Breast epithelium (tissue), 4 donors: ENCODE results near the gene NCR2. TPM values are rescaled to one million over a fixed set of nuclear protein-coding genes. Genes with fewer than 3 reads are reported as not detected.

Experiments used
- DNase-seq, 2 donors: peaks; one replicate each; pipeline ENCODE4 v3.0.0-alpha.2; 2019; ENCODE audit warnings: low spot score in 2 of 2
- H3K27ac ChIP-seq, 2 donors: fragments of 200-600 bp; sonication (generic) in 1 of 2; one replicate each; pipeline ENCODE4 v1.5.1; 2016 to 2019; ENCODE audit warnings: mild to moderate bottlenecking in 1 of 2
- H3K27me3 ChIP-seq, 2 donors: fragments of 200-600 bp; sonication (generic) in 1 of 2; one replicate each; pipeline versions ENCODE4 v1.5.1 to v1.6.0; 2017 to 2019; ENCODE audit warnings: control low read depth in 1 of 2, mild to moderate bottlenecking in 1 of 2
- H3K36me3 ChIP-seq: fragments of 200-600 bp; one replicate; pipeline ENCODE4 v1.5.1; 2019
- H3K4me1 ChIP-seq, 2 donors: fragments of 200-600 bp; sonication (generic); one replicate each; pipeline ENCODE4 v1.5.1; 2016 to 2019; ENCODE audit warnings: control low read depth in 1 of 2
- H3K4me3 ChIP-seq, 3 donors: fragments of 200-600 bp; sonication (generic); 1 replicate in 2 of 3; 2 replicates in 1 of 3; pipeline ENCODE4 v1.5.1; 2016 to 2019; ENCODE audit warnings: mild to moderate bottlenecking in 3 of 3, moderate library complexity in 2 of 3
- H3K9me3 ChIP-seq, 2 donors: fragments of 200-600 bp; sonication (generic) in 1 of 2; one replicate each; pipeline ENCODE4 v1.5.1; 2016 to 2019; ENCODE audit warnings: control low read depth in 1 of 2
- CTCF ChIP-seq, 3 donors: fragments of 450-650 bp; IDR thresholded peaks; one replicate each; pipeline ENCODE4 v1.5.1; 2016 to 2017; ENCODE audit warnings: antibody characterized with exemption in 3 of 3, mild to moderate bottlenecking in 3 of 3, moderate library complexity in 3 of 3
- POLR2A ChIP-seq: fragments of 450-650 bp; IDR thresholded peaks from one replicate; pipeline ENCODE4 v1.6.1; 2016; ENCODE audit warnings: antibody characterized with exemption, mild to moderate bottlenecking, moderate library complexity
- POLR2AphosphoS5 ChIP-seq, 3 donors: sonication (generic); formaldehyde crosslinking; IDR thresholded peaks; one replicate each; pipeline ENCODE4 v1.6.1; 2017; ENCODE audit warnings: antibody characterized with exemption in 3 of 3
- intact Hi-C: fragments of 100-400 bp; cut with DNase I; formaldehyde crosslinking; loops from one replicate; pipeline ENCODE4 v1.15.1; 2023; ENCODE audit warnings: low total_unique reads
- total RNA-seq, 3 donors: library from RNA; depleted of rRNA; stranded (reverse); fragments of >200 nt; gene quantifications; one replicate each; pipeline ENCODE4 v1.1.0, GENCODE V29; 2016

NCR2 gene
- total RNA-seq, 3 donors from 2014 or later = not detected

GRCh38 chr6:41335943-41336342 is 535 bp downstream of the NCR2 start:
- H3K9me3 ChIP-seq = no peaks in the 10 kb centered on the region
- intact Hi-C loops = loop anchor here (10.0 kb wide), 1 partner anchor 501 kb away; no protein-coding TSS in a partner anchor
- H3K27me3 ChIP-seq = no peaks in the 10 kb centered on the region
- no peaks in the 10 kb centered on the region for H3K36me3 ChIP-seq
- H3K27ac ChIP-seq = no peak overlapping the region
- H3K4me3 ChIP-seq = no peak overlapping the region
- no peak for TF ChIP-seq CTCF (IDR thresholded peaks at IDR 0.05)
- no peak for TF ChIP-seq POLR2AphosphoS5 (IDR thresholded peaks at IDR 0.05)
- no peak for TF ChIP-seq POLR2A
- no peaks in the 10 kb centered on the region for H3K4me1 ChIP-seq
- no peak for DNase-seq

- H3K4me1 ChIP-seq = no peaks in the 10 kb centered on the region
- H3K4me3 ChIP-seq = no peak overlapping the region
- no peaks in the 10 kb centered on the region for H3K27me3 ChIP-seq
- no peak overlapping the region for H3K27ac ChIP-seq
- no peak for DNase-seq
- TF ChIP-seq CTCF (IDR thresholded peaks at IDR 0.05) = no peak
- TF ChIP-seq POLR2A = no peak
- TF ChIP-seq POLR2AphosphoS5 (IDR thresholded peaks at IDR 0.05) = no peak
- H3K36me3 ChIP-seq = no peaks in the 10 kb centered on the region
- H3K9me3 ChIP-seq = no peaks in the 10 kb centered on the region
- intact Hi-C loops = loop anchor here (10.0 kb wide), 1 partner anchor 502 kb away; no protein-coding TSS in a partner anchor
These were observed 1.4 kb downstream of the NCR2 start for GRCh38 chr6:41336824-41337223.

DNA sequence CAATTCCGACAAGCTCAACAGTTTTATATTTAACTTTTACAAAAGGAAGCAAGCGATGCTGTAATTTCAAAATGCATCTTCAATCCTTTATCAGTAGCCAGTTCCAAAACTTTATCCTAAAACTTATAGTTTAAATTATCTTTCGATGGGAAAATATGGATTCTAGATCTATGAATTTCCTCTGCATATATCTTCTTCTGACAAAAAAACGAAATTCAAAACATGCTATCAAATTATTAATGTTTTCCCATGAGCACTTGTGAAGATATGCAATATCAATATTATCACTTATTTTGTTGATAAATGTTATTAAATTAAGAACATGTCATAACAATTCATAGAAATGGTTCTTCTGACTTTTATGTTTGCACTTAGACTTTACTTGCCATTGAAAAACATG is 2.3 kb downstream of the NCR2 start:
- H3K36me3 ChIP-seq = no peaks in the 10 kb centered on the region
- TF ChIP-seq POLR2A = no peak
- no peak for TF ChIP-seq CTCF (IDR thresholded peaks at IDR 0.05)
- TF ChIP-seq POLR2AphosphoS5 (IDR thresholded peaks at IDR 0.05) = no peak
- no peaks in the 10 kb centered on the region for H3K9me3 ChIP-seq
- DNase-seq = no peak
- intact Hi-C loops = loop anchor here (10.0 kb wide), 1 partner anchor 503 kb away; no protein-coding TSS in a partner anchor
- H3K4me1 ChIP-seq = no peaks in the 10 kb centered on the region
- H3K27me3 ChIP-seq = peaks cover 0 to 2% of the 10 kb centered on the region in 2 donors
- no peak overlapping the region for H3K4me3 ChIP-seq
- no peak overlapping the region for H3K27ac ChIP-seq

DNA sequence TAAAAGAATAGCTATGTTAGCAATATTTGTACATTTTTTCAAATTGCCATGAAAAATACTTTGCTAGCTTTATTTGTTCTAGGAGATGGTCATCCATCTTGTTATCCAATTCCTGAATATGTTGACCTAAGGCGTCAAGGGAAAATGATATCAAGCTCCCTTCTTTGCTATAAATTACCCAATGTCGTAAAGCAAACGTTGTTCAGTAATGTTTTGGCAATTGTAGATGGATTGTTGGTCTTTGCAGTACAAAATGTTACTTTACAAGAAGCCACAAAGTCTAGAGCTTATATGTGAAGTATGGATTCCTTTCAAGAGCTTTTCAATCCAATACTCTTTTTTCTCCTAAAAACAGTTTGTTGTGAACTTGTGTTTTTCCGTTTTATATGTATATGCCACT is 3.3 kb downstream of the NCR2 start:
- Histone ChIP-seq H3K36me3 (no peaks in the 10 kb centered on the region), H3K4me1 (no peaks in the 10 kb centered on the region), H3K27ac (no peak overlapping the region), H3K4me3 (no peak overlapping the region), H3K9me3 (no peaks in the 10 kb centered on the region), H3K27me3 (peaks cover 0 to 5% of the 10 kb centered on the region in 2 donors)
- TF ChIP-seq POLR2A (no peak), POLR2AphosphoS5 (IDR thresholded peaks at IDR 0.05) (no peak), CTCF (IDR thresholded peaks at IDR 0.05) (no peak)
- no peak for DNase-seq
- intact Hi-C loops = loop anchor here (10.0 kb wide), 1 partner anchor 504 kb away; no protein-coding TSS in a partner anchor

DNA sequence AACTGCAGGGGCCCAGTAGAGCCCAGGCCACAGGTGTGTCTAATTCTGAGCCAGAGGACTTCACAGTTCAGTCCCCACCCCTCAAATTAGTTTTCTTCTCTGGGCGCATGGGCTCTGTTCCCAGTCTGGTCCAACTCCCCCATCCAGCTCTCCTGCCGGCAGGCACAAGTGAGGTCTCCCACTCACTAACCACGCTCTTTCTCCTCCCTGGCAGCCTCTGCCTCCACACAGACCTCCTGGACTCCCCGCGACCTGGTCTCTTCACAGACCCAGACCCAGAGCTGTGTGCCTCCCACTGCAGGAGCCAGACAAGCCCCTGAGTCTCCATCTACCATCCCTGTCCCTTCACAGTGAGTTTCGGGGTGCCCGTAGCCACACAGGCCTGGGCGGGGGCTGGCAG is 6.2 kb downstream of the NCR2 start:
- Histone ChIP-seq H3K9me3 (no peaks in the 10 kb centered on the region), H3K36me3 (no peaks in the 10 kb centered on the region), H3K27ac (no peak overlapping the region), H3K4me3 (no peak overlapping the region), H3K27me3 (peaks cover 0 to 20% of the 10 kb centered on the region in 2 donors), H3K4me1 (no peaks in the 10 kb centered on the region)
- no peak for TF ChIP-seq CTCF (IDR thresholded peaks at IDR 0.05)
- TF ChIP-seq POLR2A = no peak
- TF ChIP-seq POLR2AphosphoS5 (IDR thresholded peaks at IDR 0.05) = no peak
- no peak for DNase-seq
- intact Hi-C loops = no loop called here
